HG03139 (cell line): ENCODE data around the gene KCNJ15.

Experiments used
- ATAC-seq: cut with Tn5 transposase; IDR thresholded peaks from one replicate; pipeline ENCODE4 v1.9.1; 2021; ENCODE audit not compliant: unreplicated experiment

KCNJ15 gene

GRCh38 chr21:38352536-38353219 lies 95.9 kb downstream of the KCNJ15 start:
- ATAC-seq = no peak

GRCh38 chr21:38354231-38354630 lies 97.4 kb downstream of the KCNJ15 start:
- ATAC-seq = no peak

- ATAC-seq = no peak
Measured at GRCh38 chr21:38354746-38355145, 98.0 kb downstream of the KCNJ15 start.

DNA sequence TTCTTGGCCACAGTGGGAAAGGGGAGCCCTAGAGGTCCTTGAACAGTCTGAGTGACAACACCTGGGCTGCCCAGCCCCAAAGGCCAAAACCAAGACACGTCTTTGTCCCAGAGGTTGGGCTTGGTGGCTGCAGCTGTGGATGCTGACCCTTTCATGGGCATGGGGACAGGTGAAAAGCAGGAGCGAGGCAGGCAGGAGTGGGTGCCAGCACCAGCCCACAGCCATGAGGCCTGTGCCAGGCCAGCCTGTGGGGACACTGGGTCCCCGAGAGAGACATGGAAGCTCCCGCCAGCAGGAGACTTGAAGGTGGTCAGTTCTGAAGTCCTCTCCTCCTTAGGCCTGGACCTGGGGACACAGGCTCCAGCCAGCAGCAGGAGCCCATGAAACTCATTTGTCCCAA lies 98.6 kb downstream of the KCNJ15 start:
- ATAC-seq = no peak

DNA sequence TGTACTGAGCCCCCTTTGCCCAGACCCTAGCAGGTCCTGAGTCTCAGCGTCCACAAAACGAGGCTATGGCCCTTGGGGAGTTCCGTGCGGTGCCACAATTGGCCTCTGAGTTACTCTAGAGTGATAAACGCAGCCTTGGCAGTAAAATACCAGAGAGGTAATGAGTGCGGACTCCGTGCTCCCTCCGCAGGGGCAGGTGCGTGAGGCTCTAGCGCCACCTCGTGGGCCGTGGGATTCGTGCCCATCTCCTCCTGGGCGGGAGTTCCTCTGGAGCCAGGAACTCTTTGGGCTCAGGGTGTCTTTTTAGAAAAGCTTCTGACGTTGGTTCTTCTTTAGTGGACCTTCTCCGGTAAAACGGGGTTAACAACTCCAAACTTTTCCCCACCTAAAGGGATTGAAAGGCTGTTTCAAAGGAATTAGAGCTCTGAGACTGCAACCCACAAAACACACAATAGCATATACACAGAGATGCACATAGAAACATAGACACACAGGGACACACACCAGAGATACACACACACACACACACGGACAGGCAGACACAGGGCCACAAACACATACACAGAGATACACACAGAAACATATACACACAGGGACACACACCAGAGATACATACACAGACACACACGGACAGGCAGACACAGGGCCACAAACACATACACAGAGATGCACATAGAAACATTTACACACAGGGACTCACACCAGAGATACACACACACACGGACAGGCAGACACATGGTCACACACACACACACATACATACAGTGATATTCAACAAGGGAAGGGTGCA lies 99.4 kb downstream of the KCNJ15 start:
- peak; percentile 70 for ATAC-seq
